8988T (cell line): ENCODE data around the gene CA6.
"Not testable (repeated sequence)": the region's sequence is repeated elsewhere in the genome, so short reads cannot be mapped to it uniquely, and the experiment has no call there.

ENCODE experiments used
- DNase-seq: peaks from one replicate; pipeline ENCODE4 v3.0.0; 2011

The CA6 gene

GRCh38 chr1:9009438-9010370 lies 64.0 kb downstream of the CA6 start:
- DNase-seq: peak; percentile 61

GRCh38 chr1:9010781-9011323 lies 65.2 kb downstream of the CA6 start:
- DNase-seq: no peak

- DNase-seq: no peak
These were observed 68.2 kb downstream of the CA6 start for GRCh38 chr1:9013819-9014218.

GRCh38 chr1:9014475-9015375 lies 69.1 kb downstream of the CA6 start:
- no peak for DNase-seq

- no peak for DNase-seq
These were observed 70.8 kb downstream of the CA6 start for GRCh38 chr1:9016455-9016854.

- no peak for DNase-seq
These were observed 72.7 kb downstream of the CA6 start for GRCh38 chr1:9018333-9018732.

GRCh38 chr1:9019896-9020295 lies 74.2 kb downstream of the CA6 start:
- DNase-seq: no peak

GRCh38 chr1:9020305-9020704 lies 74.6 kb downstream of the CA6 start:
- no peak for DNase-seq

GRCh38 chr1:9022026-9022738 lies 76.5 kb downstream of the CA6 start:
- DNase-seq: not testable (repeated sequence)

- DNase-seq: no peak
These were observed 77.1 kb downstream of the CA6 start for GRCh38 chr1:9022773-9023172.
